22Rv1 (cell line): ENCODE results near the gene UBE2E2.

Experiments
- CTCF ChIP-seq: fragments of 450-650 bp; IDR thresholded peaks from 2 replicates; pipeline ENCODE4 v1.5.1; 2017; ENCODE audit warnings: mild to moderate bottlenecking
- ZFX ChIP-seq: fragments of 450-650 bp; IDR thresholded peaks from 2 replicates; pipeline ENCODE4 v1.6.1; 2017; ENCODE audit warnings: antibody characterized with exemption, borderline replicate concordance

- TF ChIP-seq CTCF (no peak), ZFX (no peak)
Measured at GRCh38 chr3:23450806-23451205, 247.7 kb downstream of the UBE2E2 start.
